DND-41 (cell line): Measurements from ENCODE around the gene OSTF1.

Experiments
- ATAC-seq: fragments of 200-7000 bp; cut with Tn5 transposase; 3 replicates; pipeline ENCODE4 v1.9.1; 2021; ENCODE audit warnings: low read depth; ENCODE audit not compliant: insufficient read depth
- DNase-seq: peaks from one replicate; pipeline ENCODE4 v3.0.0-alpha.2; 2020
- H2AFZ ChIP-seq: 2 replicates; pipeline ENCODE4 v1.6.0; 2012; ENCODE audit warnings: low read depth, low read length
- H3K27ac ChIP-seq: 2 replicates; pipeline ENCODE4 v1.5.1; 2012; ENCODE audit warnings: low read length, inconsistent platforms
- H3K27me3 ChIP-seq: fragments of 200-600 bp; sonication (generic); 2 replicates; pipeline ENCODE4 v1.6.0; 2012; ENCODE audit warnings: low read length, mild to moderate bottlenecking, inconsistent platforms; ENCODE audit not compliant: insufficient read depth, poor library complexity
- H3K36me3 ChIP-seq: 2 replicates; pipeline ENCODE4 v1.5.1; 2012; ENCODE audit warnings: low read length, inconsistent platforms; ENCODE audit not compliant: insufficient read depth
- H3K4me1 ChIP-seq: 2 replicates; pipeline ENCODE4 v1.5.1; 2012; ENCODE audit warnings: mild to moderate bottlenecking, low read length; ENCODE audit not compliant: insufficient read depth
- H3K4me2 ChIP-seq: 2 replicates; pipeline ENCODE4 v1.6.0; 2012; ENCODE audit warnings: mild to moderate bottlenecking, moderate library complexity, low read length, inconsistent platforms; ENCODE audit not compliant: insufficient read depth
- H3K4me3 ChIP-seq, 2 experiments: fragments of 200-600 bp in 1 of 2; shearing (Covaris generic) in 1 of 2; 2 replicates each; pipeline ENCODE4 v1.5.1; 2012 to 2016; ENCODE audit warnings: inconsistent platforms in 2 of 2, low read length in 2 of 2, mild to moderate bottlenecking in 2 of 2, low read depth in 1 of 2, moderate library complexity in 1 of 2
- H3K79me2 ChIP-seq: 2 replicates; pipeline ENCODE4 v1.6.0; 2012; ENCODE audit warnings: low read length, inconsistent platforms; ENCODE audit not compliant: insufficient read depth
- H3K9ac ChIP-seq: 2 replicates; pipeline ENCODE4 v1.6.0; 2012; ENCODE audit warnings: low read depth, mild to moderate bottlenecking, inconsistent platforms, low read length, moderate library complexity
- H3K9me3 ChIP-seq: 2 replicates; pipeline ENCODE4 v1.5.1; 2012; ENCODE audit warnings: low read length, moderate library complexity, mild to moderate bottlenecking, inconsistent platforms; ENCODE audit not compliant: insufficient read depth, severe bottlenecking
- H4K20me1 ChIP-seq: 2 replicates; pipeline ENCODE4 v1.6.0; 2012; ENCODE audit warnings: low read length; ENCODE audit not compliant: insufficient read depth
- CTCF ChIP-seq: IDR thresholded peaks from 2 replicates; pipeline ENCODE4 v1.5.1; 2012; ENCODE audit warnings: borderline replicate concordance, low read length, moderate library complexity, mild to moderate bottlenecking; ENCODE audit not compliant: poor library complexity, severe bottlenecking; ENCODE audit errors: extremely low read depth
- EZH2 ChIP-seq: IDR thresholded peaks from 3 replicates; pipeline ENCODE4 v1.6.1; 2012; ENCODE audit warnings: borderline replicate concordance, low read depth, mild to moderate bottlenecking, moderate library complexity, low read length, inconsistent platforms; ENCODE audit not compliant: severe bottlenecking

Gene OSTF1

GRCh38 chr9:75142202-75142601 is 53.9 kb downstream of the OSTF1 start:
- H3K36me3 ChIP-seq, result peaks cover 66% of the 10 kb centered on the region
- no peak overlapping the region for H3K4me2 ChIP-seq
- peaks cover 3% of the 10 kb centered on the region for H3K9me3 ChIP-seq
- DNase-seq, result no peak
- no peak for TF ChIP-seq CTCF
- TF ChIP-seq EZH2, result no peak
- peaks cover 55% of the 10 kb centered on the region for H3K4me1 ChIP-seq
- H3K79me2 ChIP-seq, result no peaks in the 10 kb centered on the region
- no peak overlapping the region for H2AFZ ChIP-seq
- ATAC-seq, result 0 out of 3 replicates have a peak, but pooled peaks have one; percentile 15
- peak overlapping the region; percentile 70 for H3K27ac ChIP-seq
- no peak overlapping the region for H3K9ac ChIP-seq
- H3K4me3 ChIP-seq, result no peak overlapping the region
- no peaks in the 10 kb centered on the region for H4K20me1 ChIP-seq
- H3K27me3 ChIP-seq, result no peaks in the 10 kb centered on the region

- TF ChIP-seq CTCF, result no peak
- DNase-seq (no peak), ATAC-seq (no peak)
- H4K20me1 ChIP-seq, result no peaks in the 10 kb centered on the region
- no peak overlapping the region for H3K4me3 ChIP-seq
- H2AFZ ChIP-seq, result no peak overlapping the region
- peak overlapping the region; percentile 87 for H3K27ac ChIP-seq
- peaks cover 54% of the 10 kb centered on the region for H3K36me3 ChIP-seq
- no peaks in the 10 kb centered on the region for H3K27me3 ChIP-seq
- no peak overlapping the region for H3K4me2 ChIP-seq
- no peak overlapping the region for H3K9ac ChIP-seq
- H3K79me2 ChIP-seq, result no peaks in the 10 kb centered on the region
- H3K9me3 ChIP-seq, result peaks cover 3% of the 10 kb centered on the region
- H3K4me1 ChIP-seq, result peaks cover 67% of the 10 kb centered on the region
Observed at GRCh38 chr9:75146229-75146628, 57.9 kb downstream of the OSTF1 start.

- ATAC-seq, result peak; percentile 82
- TF ChIP-seq CTCF, result no peak
- TF ChIP-seq EZH2, result no peak
- Histone ChIP-seq H3K36me3 (peaks cover 40% of the 10 kb centered on the region), H3K79me2 (no peaks in the 10 kb centered on the region), H3K9ac (peak overlapping the region; percentile 43), H2AFZ (peak overlapping the region; percentile 21; the same call in 1 of the 2 replicates), H3K27me3 (no peaks in the 10 kb centered on the region), H3K9me3 (peaks cover 3% of the 10 kb centered on the region), H3K4me2 (peak overlapping the region; percentile 52), H3K4me3 (peak overlapping the region in 1 of 2 experiments; percentile 14; a peak in 1 of 4 replicates), H3K4me1 (peaks cover 71% of the 10 kb centered on the region), H3K27ac (peak overlapping the region; percentile 87), H4K20me1 (no peaks in the 10 kb centered on the region)
- peak; percentile 52 for DNase-seq
Observed at GRCh38 chr9:75147638-75148037, 59.3 kb downstream of the OSTF1 start.

GRCh38 chr9:75148561-75148960 is 60.2 kb downstream of the OSTF1 start:
- Histone ChIP-seq H2AFZ (no peak overlapping the region), H3K27ac (peak overlapping the region; percentile 87), H3K9me3 (peaks cover 3% of the 10 kb centered on the region), H3K36me3 (peaks cover 36% of the 10 kb centered on the region), H3K9ac (peak overlapping the region; percentile 43), H3K4me1 (peaks cover 72% of the 10 kb centered on the region), H3K4me2 (peak overlapping the region; percentile 52), H3K4me3 (no peak overlapping the region), H3K79me2 (no peaks in the 10 kb centered on the region), H4K20me1 (no peaks in the 10 kb centered on the region), H3K27me3 (no peaks in the 10 kb centered on the region)
- TF ChIP-seq EZH2, result no peak
- DNase-seq (peak; percentile 50), ATAC-seq (peak; percentile 64)
